Aorta (tissue), 5 donors: Measurements from ENCODE around the gene MTFMT. TPM values are rescaled to one million over a fixed set of nuclear protein-coding genes. Genes with fewer than 3 reads are reported as not detected.
A peak's percentile ranks its signal among the peaks of the same experiment; 100 is the strongest.
"Not testable (repeated sequence)": the region's sequence is repeated elsewhere in the genome, so short reads cannot be mapped to it uniquely, and the experiment has no call there.

Experiments
- ATAC-seq: fragments of 200-7000 bp; cut with Tn5 transposase; one replicate; pipeline ENCODE4 v1.9.1; 2022; ENCODE audit warnings: moderate library complexity; ENCODE audit not compliant: low FRiP score
- DNase-seq, 2 donors: peaks; one replicate each; pipeline ENCODE4 v3.0.0-alpha.2; 2020
- H3K27ac ChIP-seq, 2 donors: one replicate each; pipeline ENCODE4 v1.5.1; 2013; ENCODE audit warnings: low read length in 2 of 2, mild to moderate bottlenecking in 2 of 2, moderate library complexity in 2 of 2, control low read depth in 1 of 2, inconsistent platforms in 1 of 2, low read depth in 1 of 2
- H3K27me3 ChIP-seq, 2 donors: one replicate each; pipeline ENCODE4 v1.6.1; 2013; ENCODE audit warnings: control low read depth in 1 of 2, low read length in 1 of 2, mild to moderate bottlenecking in 1 of 2, moderate library complexity in 1 of 2; ENCODE audit not compliant: insufficient read depth in 2 of 2, control insufficient read depth in 1 of 2
- H3K36me3 ChIP-seq, 2 donors: one replicate each; pipeline ENCODE4 v1.6.1; 2013; ENCODE audit warnings: control low read depth in 1 of 2, low read length in 1 of 2, mild to moderate bottlenecking in 1 of 2; ENCODE audit not compliant: insufficient read depth in 2 of 2, control insufficient read depth in 1 of 2
- H3K4me1 ChIP-seq, 2 donors: one replicate each; pipeline ENCODE4 v1.6.1; 2013; ENCODE audit warnings: low read length in 2 of 2, control low read depth in 1 of 2, mild to moderate bottlenecking in 1 of 2, moderate library complexity in 1 of 2; ENCODE audit not compliant: insufficient read depth in 2 of 2, control insufficient read depth in 1 of 2
- H3K4me3 ChIP-seq, 2 donors: one replicate each; pipeline ENCODE4 v1.5.1; 2013; ENCODE audit warnings: low read length in 2 of 2, control low read depth in 1 of 2, mild to moderate bottlenecking in 1 of 2
- H3K9me3 ChIP-seq: one replicate; pipeline ENCODE4 v1.6.1; 2013; ENCODE audit warnings: mild to moderate bottlenecking, low read length; ENCODE audit not compliant: control insufficient read depth
- WGBS, 2 donors: extraction: QIAGEN DNeasy Blood & Tissue Kit; methylation state at CpG; one replicate each; pipeline ENCODE4 v1.1.7; 2013; 5-methylcytosine and 5-hydroxymethylcytosine counted together
- intact Hi-C, 2 donors: fragments of 100-400 bp; cut with DNase I; formaldehyde crosslinking; loops; one replicate each; pipeline versions ENCODE4 v1.14.2 to v1.15.0; 2022
- long read RNA-seq, 2 donors: library from polyadenylated mRNA; unstranded; transcript quantifications; one replicate each; pipeline ENCODE4 v2.0.0, GENCODE V29; 2020 to 2021
- polyA plus RNA-seq, 2 donors: library from polyadenylated mRNA; stranded (reverse); fragments of 200-250 nt; gene quantifications; one replicate each; pipeline ENCODE4 v1.2.3, GENCODE V29; 2013
- total RNA-seq, 2 donors: library from RNA; stranded (reverse); fragmentation: NEBNext Ultra II Directional; extraction: Animal tissue kit (Norgen Biotek cat#: 25700); gene quantifications; one replicate each; pipeline ENCODE4 v1.2.1, GENCODE V29; 2021
- donor health status: healthy with polysubstance abuse.
- donor health status: Bipolar disorder and iron deficiency.
- donor health status: DM: no; HTN: no; CAD: no.
- donor health status: DM: no; HTN: no; CAD: no.
- donor health status: DM: yes; HTN: yes; CAD: no.

The MTFMT gene
- total RNA-seq (10 to 100 TPM; 11.3 to 15.2 TPM), polyA plus RNA-seq (10 to 100 TPM in 1 of 2 donors, 1 to 10 TPM in 1; 6.1 to 11.0 TPM)
- long read RNA-seq, donor 1, transcript MTFMT-201 (9 exons, 2,734 nt): major isoform, 29 of 40 reads
- long read RNA-seq, donor 1, partial matches to known transcripts: 2 of 40 reads
- long read RNA-seq, donor 1, other reads (novel, unspliced or antisense): 9 of 40 reads
- long read RNA-seq, donor 2, transcript MTFMT-201 (9 exons, 2,734 nt): major isoform, 7 of 16 reads
- long read RNA-seq, donor 2, partial matches to known transcripts: 3 of 16 reads
- long read RNA-seq, donor 2, other reads (novel, unspliced or antisense): 3 of 16 reads

DNA sequence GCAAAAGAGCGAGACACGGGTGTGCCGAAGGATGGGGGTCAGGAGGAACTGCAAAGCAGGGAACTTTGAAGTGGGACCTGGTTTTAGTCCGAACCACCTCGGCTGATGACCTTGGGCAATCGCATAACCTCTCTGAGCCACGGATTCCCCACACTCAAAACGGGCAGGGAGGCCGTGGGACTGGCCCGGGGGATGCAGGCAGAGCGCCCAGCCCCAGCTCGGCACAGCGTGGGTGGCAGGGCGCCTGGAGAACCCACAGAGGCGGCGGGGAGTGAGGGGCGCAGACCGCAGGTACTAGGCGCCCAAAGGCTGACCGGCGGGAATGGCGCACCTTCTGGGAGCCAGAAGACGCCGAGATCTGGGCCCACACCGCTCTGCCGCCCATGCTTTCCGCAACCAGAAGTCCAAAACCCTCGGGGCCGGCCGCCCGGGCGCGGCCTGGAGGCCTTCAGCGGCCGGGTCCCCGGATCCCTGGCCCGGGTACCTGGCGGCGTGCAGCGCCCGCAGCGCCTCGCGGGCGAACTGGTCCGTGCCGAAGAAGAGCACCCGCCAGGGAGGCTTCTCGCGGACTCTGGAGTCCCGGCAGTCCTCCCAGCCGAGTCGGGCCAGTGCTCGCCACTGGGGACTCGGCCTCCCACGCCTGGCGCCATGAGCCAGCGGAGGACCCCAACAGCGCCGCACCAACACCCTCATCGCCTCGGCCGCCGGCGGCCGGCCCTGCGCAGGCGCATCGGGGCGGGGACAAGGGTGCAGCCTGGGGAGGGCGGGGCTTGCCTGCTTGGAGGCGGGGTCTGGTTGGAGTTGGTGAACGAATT, at the start of gene MTFMT:
TSS of gene MTFMT (minus strand) at position 719 of the 815 bp plus-strand sequence. CDS start at position 693, 26 bp downstream.
- Histone ChIP-seq H3K9me3 (no peaks in the 10 kb centered on the region), H3K36me3 (no peaks in the 10 kb centered on the region), H3K4me3 (peak within 1 kb of the TSS; percentile 74 to 90), H3K27ac (peak within 1 kb of the TSS in 1 of 2 donors; percentile 35), H3K27me3 (no peaks in the 10 kb centered on the region), H3K4me1 (peaks cover 0 to 3% of the 10 kb centered on the region in 2 donors)
- DNase-seq (peak; percentile 94 to 98), ATAC-seq (peak; percentile 95)
- WGBS, 2 donors: 1% methylated on average over 71 to 73 of the region's 73 CpGs
- intact Hi-C loops: no loop called here

DNA sequence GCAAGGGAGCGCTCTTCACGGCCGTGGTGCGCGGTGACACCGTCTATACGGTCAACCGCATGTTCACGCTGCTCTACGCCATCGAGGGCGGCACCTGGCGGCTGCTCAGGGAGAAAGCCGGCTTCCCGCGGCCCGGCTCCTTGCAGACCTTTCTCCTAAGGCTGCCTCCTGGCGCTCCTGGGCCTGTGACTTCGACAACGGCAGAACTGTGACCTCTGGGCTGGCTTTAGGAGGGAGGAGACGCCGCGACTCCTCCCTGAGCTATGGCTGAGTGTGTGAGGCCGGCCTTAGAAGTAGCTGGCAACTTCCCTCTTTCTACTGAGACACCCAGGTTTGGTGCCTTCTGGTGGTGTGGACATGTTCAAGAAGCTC, 48.5 kb upstream of the MTFMT start:
- intact Hi-C loops: no loop called here
- no peaks in the 10 kb centered on the region for H3K36me3 ChIP-seq
- H3K27ac ChIP-seq: no peak overlapping the region
- no peak overlapping the region for H3K4me3 ChIP-seq
- 31 to 33% methylated on average over 24 of the region's 24 CpGs for WGBS, 2 donors
- DNase-seq (peak; percentile 80 to 90), ATAC-seq (peak; percentile 75)
- no peaks in the 10 kb centered on the region for H3K27me3 ChIP-seq
- no peaks in the 10 kb centered on the region for H3K4me1 ChIP-seq
- no peaks in the 10 kb centered on the region for H3K9me3 ChIP-seq

DNA sequence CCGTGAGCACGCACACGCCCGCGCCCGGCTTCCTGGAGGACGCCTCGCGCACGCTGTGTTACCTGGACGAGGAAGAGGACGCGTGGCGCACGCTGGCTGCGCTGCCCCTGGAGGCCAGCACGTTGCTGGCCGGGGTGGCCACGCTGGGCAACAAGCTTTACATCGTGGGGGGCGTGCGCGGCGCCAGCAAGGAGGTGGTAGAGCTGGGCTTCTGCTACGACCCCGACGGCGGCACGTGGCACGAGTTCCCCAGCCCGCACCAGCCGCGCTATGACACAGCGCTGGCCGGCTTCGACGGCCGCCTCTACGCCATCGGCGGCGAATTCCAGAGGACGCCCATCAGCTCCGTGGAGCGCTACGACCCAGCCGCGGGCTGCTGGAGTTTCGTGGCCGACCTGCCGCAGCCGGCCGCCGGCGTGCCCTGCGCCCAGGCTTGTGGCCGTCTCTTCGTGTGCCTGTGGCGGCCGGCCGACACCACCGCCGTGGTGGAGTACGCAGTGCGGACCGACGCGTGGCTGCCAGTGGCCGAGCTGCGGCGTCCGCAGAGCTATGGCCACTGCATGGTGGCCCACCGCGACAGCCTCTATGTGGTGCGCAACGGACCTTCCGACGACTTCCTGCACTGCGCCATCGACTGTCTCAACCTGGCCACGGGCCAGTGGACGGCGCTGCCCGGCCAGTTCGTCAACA, 48.0 kb upstream of the MTFMT start:
- intact Hi-C loops: no loop called here
- ATAC-seq (peak; percentile 33), DNase-seq (no peak)
- Histone ChIP-seq H3K27ac (no peak overlapping the region), H3K4me1 (no peaks in the 10 kb centered on the region), H3K27me3 (no peaks in the 10 kb centered on the region), H3K4me3 (no peak overlapping the region), H3K9me3 (no peaks in the 10 kb centered on the region), H3K36me3 (no peaks in the 10 kb centered on the region)
- WGBS, 2 donors: 56 to 63% methylated on average over 85 of the region's 85 CpGs

DNA sequence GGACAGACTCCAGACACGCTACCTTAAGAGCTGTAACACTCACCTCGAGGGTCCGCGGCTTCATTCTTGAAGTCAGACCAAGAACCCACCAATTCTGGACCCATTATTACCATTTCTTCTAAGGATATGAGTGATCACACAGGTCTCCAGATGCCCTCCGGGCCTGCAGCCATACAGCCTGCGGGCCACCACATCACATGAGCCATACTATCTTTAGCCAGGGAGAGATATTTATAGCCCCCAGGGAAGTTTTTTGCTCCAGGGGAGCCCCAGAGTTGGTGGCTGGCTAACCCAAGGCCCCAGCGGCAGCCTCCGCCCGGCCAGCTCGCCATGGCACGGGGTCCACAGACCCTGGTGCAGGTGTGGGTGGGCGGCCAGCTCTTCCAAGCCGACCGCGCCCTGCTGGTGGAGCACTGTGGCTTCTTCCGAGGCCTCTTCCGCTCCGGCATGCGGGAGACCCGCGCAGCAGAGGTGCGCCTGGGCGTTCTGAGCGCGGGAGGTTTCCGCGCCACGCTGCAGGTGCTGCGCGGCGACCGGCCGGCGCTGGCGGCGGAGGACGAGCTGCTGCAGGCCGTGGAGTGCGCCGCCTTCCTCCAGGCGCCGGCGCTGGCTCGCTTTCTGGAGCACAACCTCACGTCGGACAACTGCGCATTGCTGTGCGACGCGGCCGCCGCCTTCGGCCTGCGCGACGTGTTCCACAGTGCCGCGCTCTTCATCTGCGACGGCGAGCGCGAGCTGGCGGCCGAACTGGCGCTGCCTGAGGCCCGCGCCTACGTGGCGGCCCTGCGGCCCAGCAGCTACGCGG, 47.2 kb upstream of the MTFMT start, which contains the start of gene KBTBD13:
TSS of gene KBTBD13 (plus strand) at position 261 of the 805 bp plus-strand sequence. CDS start at position 331, 70 bp downstream.
- ATAC-seq (peak; percentile 59), DNase-seq (no peak)
- Histone ChIP-seq H3K9me3 (no peaks in the 10 kb centered on the region), H3K27me3 (no peaks in the 10 kb centered on the region), H3K36me3 (no peaks in the 10 kb centered on the region), H3K4me3 (no peak within 1 kb of the TSS), H3K4me1 (no peaks in the 10 kb centered on the region), H3K27ac (peak within 1 kb of the TSS in 1 of 2 donors; percentile 46)
- intact Hi-C loops: no loop called here
- 63 to 68% methylated on average over 72 to 73 of the region's 73 CpGs for WGBS, 2 donors

DNA sequence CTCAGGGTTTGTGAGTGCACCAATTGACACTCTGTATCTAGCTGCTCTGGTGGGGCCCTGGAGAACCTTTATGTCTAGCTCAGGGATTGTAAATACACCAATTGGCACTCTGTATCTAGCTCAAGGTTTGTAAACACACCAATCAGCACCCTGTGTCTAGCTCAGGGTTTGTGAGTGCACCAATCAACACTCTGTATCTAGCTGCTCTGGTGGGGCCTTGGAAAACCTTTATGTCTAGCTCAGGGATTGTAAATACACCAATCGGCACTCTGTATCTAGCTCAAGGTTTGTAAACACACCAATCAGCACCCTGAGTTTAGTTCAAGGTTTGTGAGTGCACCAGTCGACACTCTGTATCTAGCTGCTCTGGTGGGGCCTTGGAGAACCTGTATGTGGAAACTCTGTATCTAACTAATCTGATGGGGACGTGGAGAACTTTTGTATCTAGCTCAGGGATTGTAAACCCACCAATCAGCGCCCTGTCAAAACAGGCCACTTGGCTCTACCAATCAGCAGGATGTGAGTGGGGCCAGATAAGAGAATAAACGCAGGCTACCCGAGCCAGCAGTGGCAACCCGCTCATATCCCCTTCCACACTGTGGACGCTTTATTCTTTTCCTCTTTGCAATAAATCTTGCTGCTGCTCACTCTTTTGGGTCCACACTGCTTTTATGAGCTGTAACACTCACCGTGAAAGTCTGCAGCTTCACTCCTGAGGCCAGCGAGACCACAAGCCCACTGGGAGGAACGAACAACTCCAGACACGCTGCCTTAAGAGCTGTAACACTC, 46.4 kb upstream of the MTFMT start:
- H3K27me3 ChIP-seq, H3K4me1 ChIP-seq, intact Hi-C loops, H3K9me3 ChIP-seq, H3K36me3 ChIP-seq, H3K4me3 ChIP-seq, ATAC-seq, DNase-seq: not testable (repeated sequence)
- H3K27ac ChIP-seq: peak overlapping the region in 1 of 2 donors; percentile 46
- WGBS, 2 donors: 26 to 32% methylated on average over 12 of the region's 12 CpGs

DNA sequence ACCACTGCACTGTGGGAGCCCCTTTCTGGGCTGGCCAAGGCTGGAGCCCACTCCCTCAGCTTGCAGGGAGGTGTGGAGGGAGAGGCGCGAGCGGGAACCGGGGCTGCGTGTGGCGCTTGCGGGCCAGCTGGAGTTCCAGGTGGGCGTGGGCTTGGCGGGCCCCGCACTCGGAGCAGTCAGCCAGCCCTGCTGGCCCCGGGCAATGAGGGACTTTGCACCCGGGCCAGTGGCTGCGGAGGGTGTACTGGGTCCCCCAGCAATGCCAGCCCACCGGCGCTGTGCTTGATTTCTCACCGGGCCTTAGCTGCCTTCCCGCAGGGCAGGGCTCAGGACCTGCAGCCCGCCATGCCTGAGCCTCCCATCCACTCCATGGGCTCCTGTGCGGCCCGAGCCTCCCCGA, 45.5 kb upstream of the MTFMT start:
- 95 to 96% methylated on average over 10 to 20 of the region's 22 CpGs for WGBS, 2 donors
- H3K4me1 ChIP-seq, DNase-seq, intact Hi-C loops, H3K9me3 ChIP-seq, H3K36me3 ChIP-seq, ATAC-seq, H3K27ac ChIP-seq, H3K27me3 ChIP-seq, H3K4me3 ChIP-seq: not testable (repeated sequence)

DNA sequence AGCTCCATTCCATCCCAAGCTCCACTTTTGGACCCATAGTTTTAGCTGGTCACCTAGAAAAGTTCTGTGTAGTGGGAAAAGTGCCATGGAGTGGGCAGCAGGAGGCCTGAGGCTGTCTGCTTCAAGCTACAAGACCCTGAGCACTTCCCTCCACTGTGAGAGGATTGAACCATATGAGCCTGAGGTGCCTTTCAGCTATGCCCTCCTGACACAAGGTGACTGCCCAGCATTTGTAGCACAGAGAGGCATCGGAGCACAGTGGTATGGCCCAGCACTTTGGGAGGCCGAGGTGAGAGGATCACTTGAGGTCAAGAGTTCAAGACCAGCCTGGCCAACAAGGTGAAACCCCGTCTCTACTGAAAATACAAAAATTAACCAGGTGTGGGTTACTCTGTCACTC, 43.2 kb upstream of the MTFMT start:
- Histone ChIP-seq H3K9me3 (no peaks in the 10 kb centered on the region), H3K27ac (peak overlapping the region in 1 of 2 donors; percentile 100), H3K27me3 (no peaks in the 10 kb centered on the region), H3K4me1 (no peaks in the 10 kb centered on the region), H3K4me3 (no peak overlapping the region), H3K36me3 (no peaks in the 10 kb centered on the region)
- WGBS, 2 donors: 90 to 94% methylated on average over 3 of the region's 3 CpGs
- DNase-seq (peak in 1 of 2 donors; percentile 9), ATAC-seq (no peak)
- intact Hi-C loops: no loop called here
